BE2C (cell line): ENCODE measurements around the gene GAPVD1. TPM values are rescaled to one million over a fixed set of nuclear protein-coding genes. Genes with fewer than 3 reads are reported as not detected.
"Not testable (repeated sequence)": the region's sequence is repeated elsewhere in the genome, so short reads cannot be mapped to it uniquely, and the experiment has no call there.

Source experiments
- DNase-seq: peaks from one replicate; pipeline ENCODE4 v3.0.0-alpha.2; 2020
- H3K27me3 ChIP-seq: fragments of 250-450 bp; sonication (Bioruptor Pico); 2 replicates; pipeline ENCODE4 v1.5.1; 2020; ENCODE audit warnings: mild to moderate bottlenecking
- H3K36me3 ChIP-seq: fragments of 250-450 bp; sonication (Bioruptor Pico); 2 replicates; pipeline ENCODE4 v1.5.1; 2020; ENCODE audit warnings: mild to moderate bottlenecking
- H3K4me1 ChIP-seq: fragments of 250-450 bp; sonication (Bioruptor Pico); 2 replicates; pipeline ENCODE4 v1.5.1; 2020
- H3K4me3 ChIP-seq: 2 replicates; pipeline ENCODE4 v1.5.1; 2011; ENCODE audit warnings: low read depth, low read length
- H3K9me3 ChIP-seq: fragments of 250-450 bp; sonication (Bioruptor Pico); 2 replicates; pipeline ENCODE4 v1.5.1; 2020
- CTCF ChIP-seq: IDR thresholded peaks from 2 replicates; pipeline ENCODE4 v1.5.1; 2012; ENCODE audit warnings: mild to moderate bottlenecking, low read depth, low read length
- polyA plus RNA-seq: library from polyadenylated mRNA; unstranded; fragments of >200 nt; gene quantifications from one replicate; pipeline ENCODE4 v1.2.1, GENCODE V29; 2012; ENCODE audit warnings: low read depth, missing spikeins; ENCODE audit not compliant: insufficient read length, insufficient read depth

GAPVD1 gene
- polyA plus RNA-seq = 30.3 TPM

- Histone ChIP-seq H3K36me3 (peaks cover 15% of the 10 kb centered on the region; the same call in 1 of the 2 replicates), H3K27me3 (no peaks in the 10 kb centered on the region), H3K4me3 (peak within 1 kb of the TSS; percentile 98), H3K4me1 (peaks cover 2% of the 10 kb centered on the region; the same call in 1 of the 2 replicates), H3K9me3 (no peaks in the 10 kb centered on the region)
- DNase-seq = peak; percentile 96
- peak; percentile 20 for TF ChIP-seq CTCF
Measured at GRCh38 chr9:125261501-125262293, at the start of gene GAPVD1. Gene GAPVD1, plus strand, starts transcription at chr9:125261826. Its CDS starts 37,096 bp downstream, at chr9:125298922.

- Histone ChIP-seq H3K36me3 (peaks cover 43% of the 10 kb centered on the region), H3K27me3 (no peaks in the 10 kb centered on the region)
- DNase-seq = no peak
Measured at GRCh38 chr9:125214186-125214585, 47.4 kb upstream of the GAPVD1 start.

GRCh38 chr9:125218621-125219020 is 43.0 kb upstream of the GAPVD1 start:
- TF ChIP-seq CTCF = no peak
- Histone ChIP-seq H3K27me3 (no peaks in the 10 kb centered on the region), H3K36me3 (peaks cover 35% of the 10 kb centered on the region), H3K9me3 (no peaks in the 10 kb centered on the region), H3K4me3 (no peak overlapping the region), H3K4me1 (no peaks in the 10 kb centered on the region)
- no peak for DNase-seq

More at GRCh38 chr9:125214186-125214585, 47.4 kb upstream of the GAPVD1 start:
- Histone ChIP-seq H3K9me3 (no peaks in the 10 kb centered on the region), H3K4me1 (no peaks in the 10 kb centered on the region), H3K4me3 (no peak overlapping the region)
- no peak for TF ChIP-seq CTCF

- DNase-seq, H3K4me1 ChIP-seq, H3K4me3 ChIP-seq, H3K27me3 ChIP-seq, H3K9me3 ChIP-seq: not testable (repeated sequence)
- H3K36me3 ChIP-seq = peaks cover 21% of the 10 kb centered on the region
Measured at GRCh38 chr9:125224858-125225257, 36.8 kb upstream of the GAPVD1 start.

- TF ChIP-seq CTCF = no peak
- DNase-seq = no peak
- Histone ChIP-seq H3K27me3 (no peaks in the 10 kb centered on the region), H3K9me3 (no peaks in the 10 kb centered on the region), H3K36me3 (peaks cover 18% of the 10 kb centered on the region), H3K4me1 (no peaks in the 10 kb centered on the region), H3K4me3 (no peak overlapping the region)
Measured at GRCh38 chr9:125227761-125228160, 33.9 kb upstream of the GAPVD1 start.

GRCh38 chr9:125233678-125234077 is 27.9 kb upstream of the GAPVD1 start:
- no peaks in the 10 kb centered on the region for H3K9me3 ChIP-seq
- no peaks in the 10 kb centered on the region for H3K27me3 ChIP-seq
- no peak overlapping the region for H3K4me3 ChIP-seq
- H3K36me3 ChIP-seq = peaks cover 61% of the 10 kb centered on the region
- DNase-seq = no peak
- peaks cover 4% of the 10 kb centered on the region; the same call in 1 of the 2 replicates for H3K4me1 ChIP-seq
- no peak for TF ChIP-seq CTCF

GRCh38 chr9:125234099-125234498 is 27.5 kb upstream of the GAPVD1 start:
- H3K27me3 ChIP-seq, DNase-seq, H3K4me1 ChIP-seq, H3K4me3 ChIP-seq, H3K9me3 ChIP-seq: not testable (repeated sequence)
- peaks cover 66% of the 10 kb centered on the region for H3K36me3 ChIP-seq
